ENCODE measurements around the gene ZNF33B. TPM values are rescaled to one million over a fixed set of nuclear protein-coding genes. Genes with fewer than 3 reads are reported as not detected.
"Not testable (repeated sequence)": the region's sequence is repeated elsewhere in the genome, so short reads cannot be mapped to it uniquely, and the experiment has no call there.

Gene ZNF33B
- total RNA-seq, 1 donor from 2014 or later, result 32.8 TPM

- DNase-seq, result no peak
Measured at GRCh38 chr10:42609872-42610271, 28.5 kb downstream of the ZNF33B start.

- DNase-seq, result no peak
Measured at GRCh38 chr10:42598249-42598873, 40.0 kb downstream of the ZNF33B start.

- no peak for DNase-seq
Measured at GRCh38 chr10:42596196-42596595, 42.2 kb downstream of the ZNF33B start.

- no peak for DNase-seq
Measured at GRCh38 chr10:42594246-42594650, 44.1 kb downstream of the ZNF33B start.

- DNase-seq, result peak; percentile 1
Measured at GRCh38 chr10:42593284-42593683, 45.1 kb downstream of the ZNF33B start.

GRCh38 chr10:42583828-42584227 is 54.5 kb downstream of the ZNF33B start:
- DNase-seq, result no peak

GRCh38 chr10:42578019-42578418 is 60.4 kb downstream of the ZNF33B start:
- DNase-seq, result no peak

- no peak for DNase-seq
Measured at GRCh38 chr10:42576338-42576737, 62.0 kb downstream of the ZNF33B start.

GRCh38 chr10:42574336-42574735 is 64.0 kb downstream of the ZNF33B start:
- no peak for DNase-seq

- no peak for DNase-seq
Measured at GRCh38 chr10:42556931-42557330, 81.4 kb downstream of the ZNF33B start.

- DNase-seq, result not testable (repeated sequence)
Measured at GRCh38 chr10:42553576-42553975, 84.8 kb downstream of the ZNF33B start.

GRCh38 chr10:42553064-42553407 is 85.3 kb downstream of the ZNF33B start:
- DNase-seq, result no peak

- DNase-seq, result peak; percentile 99
Measured at GRCh38 chr10:42552188-42553063, 85.9 kb downstream of the ZNF33B start.

GRCh38 chr10:42551582-42552187 is 86.7 kb downstream of the ZNF33B start:
- DNase-seq, result no peak

GRCh38 chr10:42549851-42550250 is 88.5 kb downstream of the ZNF33B start:
- DNase-seq, result no peak

GRCh38 chr10:42548254-42548653 is 90.1 kb downstream of the ZNF33B start:
- DNase-seq, result no peak

GRCh38 chr10:42544945-42545344 is 93.4 kb downstream of the ZNF33B start:
- no peak for DNase-seq

- peak; percentile 10 for DNase-seq
Measured at GRCh38 chr10:42543840-42544372, 94.5 kb downstream of the ZNF33B start.

Other genes starting within 250 kb of the ZNF33B start
- 24.2 and 35.3 TPM in 2 replicates for gene BMS1, start 144.2 kb upstream of the ZNF33B start, total RNA-seq

Measured in dermis blood vessel endothelial cell (primary cell).